ENCODE results near the gene RGS7BP. TPM values are rescaled to one million over a fixed set of nuclear protein-coding genes. Genes with fewer than 3 reads are reported as not detected.

RGS7BP gene
- total RNA-seq, 1 experiment from 2014 or later, result 3.1 TPM

DNA sequence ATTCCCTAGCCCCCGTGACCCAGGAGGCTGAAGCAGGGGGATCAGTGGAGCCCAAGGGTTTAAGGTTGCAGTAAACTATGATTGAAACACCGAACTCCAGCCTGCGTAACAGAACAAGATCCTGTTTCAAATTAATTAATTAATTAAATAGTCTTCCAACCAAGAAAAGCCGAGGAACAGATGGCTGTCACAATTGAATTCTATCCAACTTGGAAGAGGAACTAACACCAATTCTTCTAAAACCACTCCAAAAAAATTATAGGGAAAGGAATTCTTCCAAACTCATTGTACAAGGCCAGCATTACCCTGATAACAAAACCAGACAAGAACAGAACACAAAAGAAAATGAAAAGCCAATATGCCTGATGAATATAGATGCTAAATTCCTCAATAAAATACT is 43.4 kb upstream of the RGS7BP start:
- Histone ChIP-seq H3K36me3 (ENCODE audit: insufficient read depth, low read length, poor library complexity, severe bottlenecking) (no peaks in the 10 kb centered on the region), H3K27ac (ENCODE audit: low read depth, low read length, poor library complexity, severe bottlenecking) (no peak overlapping the region), H3K4me1 (ENCODE audit: insufficient read depth, low read length, poor library complexity, severe bottlenecking) (no peaks in the 10 kb centered on the region), H3K27me3 (replicated peaks; ENCODE audit: insufficient read depth, low read depth, low read length, poor library complexity) (no peaks in the 10 kb centered on the region), H3K4me3 (ENCODE audit: low read depth, low read length, poor library complexity, severe bottlenecking) (no peak overlapping the region), H3K9me3 (ENCODE audit: low read depth, low read length, poor library complexity, severe bottlenecking) (no peaks in the 10 kb centered on the region)
- TF ChIP-seq, protein P1, sequence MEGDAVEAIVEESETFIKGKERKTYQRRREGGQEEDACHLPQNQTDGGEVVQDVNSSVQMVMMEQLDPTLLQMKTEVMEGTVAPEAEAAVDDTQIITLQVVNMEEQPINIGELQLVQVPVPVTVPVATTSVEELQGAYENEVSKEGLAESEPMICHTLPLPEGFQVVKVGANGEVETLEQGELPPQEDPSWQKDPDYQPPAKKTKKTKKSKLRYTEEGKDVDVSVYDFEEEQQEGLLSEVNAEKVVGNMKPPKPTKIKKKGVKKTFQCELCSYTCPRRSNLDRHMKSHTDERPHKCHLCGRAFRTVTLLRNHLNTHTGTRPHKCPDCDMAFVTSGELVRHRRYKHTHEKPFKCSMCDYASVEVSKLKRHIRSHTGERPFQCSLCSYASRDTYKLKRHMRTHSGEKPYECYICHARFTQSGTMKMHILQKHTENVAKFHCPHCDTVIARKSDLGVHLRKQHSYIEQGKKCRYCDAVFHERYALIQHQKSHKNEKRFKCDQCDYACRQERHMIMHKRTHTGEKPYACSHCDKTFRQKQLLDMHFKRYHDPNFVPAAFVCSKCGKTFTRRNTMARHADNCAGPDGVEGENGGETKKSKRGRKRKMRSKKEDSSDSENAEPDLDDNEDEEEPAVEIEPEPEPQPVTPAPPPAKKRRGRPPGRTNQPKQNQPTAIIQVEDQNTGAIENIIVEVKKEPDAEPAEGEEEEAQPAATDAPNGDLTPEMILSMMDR (conservative IDR thresholded peaks at IDR 0.05; ENCODE audit: low read depth, low read length), result no peak
- TF ChIP-seq EZH2 (IDR thresholded peaks at IDR 0.05; ENCODE audit: borderline replicate concordance, low read depth, low read length, poor library complexity, severe bottlenecking), result no peak
- no TSS peak for BruUV-seq (replicated peaks)
- POLR2A ChIA-PET (ENCODE audit: low non-redundant PET), result no interaction called here
- intact Hi-C loops (cut with micrococcal nuclease; ENCODE audit: unreplicated experiment), result no loop called here
- DNase-seq (ENCODE audit: low spot score), result no peak
- CTCF ChIA-PET, result no interaction called here

DNA sequence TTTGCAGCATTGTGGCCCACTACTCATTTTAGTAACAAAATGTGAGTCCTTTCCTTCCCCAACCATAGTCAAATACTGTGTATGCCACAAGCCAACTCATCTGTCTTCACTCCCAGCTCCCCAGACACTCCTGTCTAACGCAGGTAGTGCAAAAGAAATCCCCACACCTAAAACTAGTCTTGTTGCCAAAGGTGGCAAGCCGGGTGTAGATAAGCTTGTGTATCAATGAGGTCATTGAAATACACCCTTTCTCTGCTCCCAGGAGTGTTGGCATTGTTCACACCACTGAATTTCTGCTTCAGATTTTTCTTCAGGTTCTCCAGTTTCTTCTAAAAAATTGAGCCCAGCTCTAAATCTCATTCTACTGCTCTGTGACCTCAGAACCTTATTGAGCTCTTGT is 19.7 kb upstream of the RGS7BP start:
- no peaks in the 10 kb centered on the region for H3K9me3 ChIP-seq (ENCODE audit: low read depth, low read length, poor library complexity, severe bottlenecking)
- no peaks in the 10 kb centered on the region for H3K36me3 ChIP-seq (ENCODE audit: insufficient read depth, low read length, poor library complexity, severe bottlenecking)
- no peaks in the 10 kb centered on the region for H3K27me3 ChIP-seq (replicated peaks; ENCODE audit: insufficient read depth, low read depth, low read length, poor library complexity)
- H3K27ac ChIP-seq (ENCODE audit: low read depth, low read length, poor library complexity, severe bottlenecking), result no peak overlapping the region
- no peak overlapping the region for H3K4me3 ChIP-seq (ENCODE audit: low read depth, low read length, poor library complexity, severe bottlenecking)
- no peak for TF ChIP-seq EZH2 (IDR thresholded peaks at IDR 0.05; ENCODE audit: borderline replicate concordance, low read depth, low read length, poor library complexity, severe bottlenecking)
- TF ChIP-seq, protein P1 (conservative IDR thresholded peaks at IDR 0.05; ENCODE audit: low read depth, low read length), result no peak
- H3K4me1 ChIP-seq (ENCODE audit: insufficient read depth, low read length, poor library complexity, severe bottlenecking), result no peaks in the 10 kb centered on the region
- DNase-seq (ENCODE audit: low spot score), result no peak
- intact Hi-C loops (cut with micrococcal nuclease; ENCODE audit: unreplicated experiment), result no loop called here
- ChIA-PET POLR2A (ENCODE audit: low non-redundant PET) (no interaction called here), CTCF (no interaction called here)
- no TSS peak for BruUV-seq (replicated peaks)

DNA sequence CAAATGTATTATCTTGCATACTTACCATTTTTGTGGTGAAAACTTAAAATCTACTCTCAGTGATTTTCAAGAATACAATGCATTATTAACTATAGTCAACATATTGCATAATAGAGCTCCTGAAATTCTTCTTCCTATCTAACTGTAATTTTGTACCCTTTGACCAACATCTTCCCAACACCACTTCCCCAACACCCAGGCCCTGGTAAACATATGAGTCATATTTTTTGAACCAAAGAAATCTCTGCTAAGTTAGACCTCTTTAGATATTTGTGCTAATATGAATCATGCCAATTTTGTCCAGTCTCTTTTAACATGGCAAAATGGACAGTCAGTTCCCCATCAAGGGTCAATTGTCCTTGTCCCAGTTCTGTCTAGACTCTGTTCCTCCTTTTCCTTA is 18.5 kb upstream of the RGS7BP start:
- H3K9me3 ChIP-seq (ENCODE audit: low read depth, low read length, poor library complexity, severe bottlenecking), result no peaks in the 10 kb centered on the region
- TF ChIP-seq, protein P1 (conservative IDR thresholded peaks at IDR 0.05; ENCODE audit: low read depth, low read length), result no peak
- TF ChIP-seq EZH2 (IDR thresholded peaks at IDR 0.05; ENCODE audit: borderline replicate concordance, low read depth, low read length, poor library complexity, severe bottlenecking), result no peak
- peaks cover 4% of the 10 kb centered on the region for H3K27me3 ChIP-seq (replicated peaks; ENCODE audit: insufficient read depth, low read depth, low read length, poor library complexity)
- H3K4me3 ChIP-seq (ENCODE audit: low read depth, low read length, poor library complexity, severe bottlenecking), result no peak overlapping the region
- H3K36me3 ChIP-seq (ENCODE audit: insufficient read depth, low read length, poor library complexity, severe bottlenecking), result no peaks in the 10 kb centered on the region
- CTCF ChIA-PET, result no interaction called here
- DNase-seq (ENCODE audit: low spot score), result no peak
- intact Hi-C loops (cut with micrococcal nuclease; ENCODE audit: unreplicated experiment), result no loop called here
- no peak overlapping the region for H3K27ac ChIP-seq (ENCODE audit: low read depth, low read length, poor library complexity, severe bottlenecking)
- BruUV-seq (replicated peaks), result no TSS peak
- H3K4me1 ChIP-seq (ENCODE audit: insufficient read depth, low read length, poor library complexity, severe bottlenecking), result no peaks in the 10 kb centered on the region
- POLR2A ChIA-PET (ENCODE audit: low non-redundant PET), result no interaction called here

Data from A673 (cell line).